ENCODE results near the gene USP48.

Gene USP48

DNA sequence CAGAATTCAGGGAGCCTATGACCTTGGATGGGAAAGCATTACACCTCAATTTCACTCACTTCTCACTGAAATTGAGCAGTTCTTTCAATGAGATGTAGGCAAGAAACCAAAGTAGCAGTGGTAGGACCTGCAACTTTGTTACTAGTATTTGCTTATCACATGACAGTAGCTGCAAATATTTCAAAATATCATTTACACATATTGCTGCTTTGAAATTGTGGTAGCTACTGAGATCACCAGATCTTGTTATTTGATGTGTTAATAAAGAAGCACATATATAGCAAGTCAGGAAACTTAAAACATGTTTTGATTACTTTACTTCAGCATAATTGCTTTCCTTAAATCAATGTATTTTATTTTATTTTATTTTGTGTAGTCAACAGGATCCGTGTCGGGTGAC lies 42.0 kb upstream of the USP48 start:
- Histone ChIP-seq H3K36me3 (ENCODE audit: control insufficient read depth, insufficient read depth, low read length) (peaks cover 89% of the 10 kb centered on the region), H3K4me3 (ENCODE audit: extremely low read depth, insufficient read depth, low read length, poor library complexity, severe bottlenecking) (no peak overlapping the region), H3K4me1 (ENCODE audit: control insufficient read depth, insufficient read depth, low read length, poor library complexity, severe bottlenecking) (no peaks in the 10 kb centered on the region), H3K27ac (ENCODE audit: low read depth, low read length, severe bottlenecking) (no peak overlapping the region), H3K9me3 (ENCODE audit: control insufficient read depth, low read length) (no peaks in the 10 kb centered on the region)
- WGBS, 2 experiments (ENCODE audit: insufficient coverage in 2 of 2) = 100% methylated on average over 2 of the region's 2 CpGs; no CpG with 5 or more reads in 1 of the 2 experiments

DNA sequence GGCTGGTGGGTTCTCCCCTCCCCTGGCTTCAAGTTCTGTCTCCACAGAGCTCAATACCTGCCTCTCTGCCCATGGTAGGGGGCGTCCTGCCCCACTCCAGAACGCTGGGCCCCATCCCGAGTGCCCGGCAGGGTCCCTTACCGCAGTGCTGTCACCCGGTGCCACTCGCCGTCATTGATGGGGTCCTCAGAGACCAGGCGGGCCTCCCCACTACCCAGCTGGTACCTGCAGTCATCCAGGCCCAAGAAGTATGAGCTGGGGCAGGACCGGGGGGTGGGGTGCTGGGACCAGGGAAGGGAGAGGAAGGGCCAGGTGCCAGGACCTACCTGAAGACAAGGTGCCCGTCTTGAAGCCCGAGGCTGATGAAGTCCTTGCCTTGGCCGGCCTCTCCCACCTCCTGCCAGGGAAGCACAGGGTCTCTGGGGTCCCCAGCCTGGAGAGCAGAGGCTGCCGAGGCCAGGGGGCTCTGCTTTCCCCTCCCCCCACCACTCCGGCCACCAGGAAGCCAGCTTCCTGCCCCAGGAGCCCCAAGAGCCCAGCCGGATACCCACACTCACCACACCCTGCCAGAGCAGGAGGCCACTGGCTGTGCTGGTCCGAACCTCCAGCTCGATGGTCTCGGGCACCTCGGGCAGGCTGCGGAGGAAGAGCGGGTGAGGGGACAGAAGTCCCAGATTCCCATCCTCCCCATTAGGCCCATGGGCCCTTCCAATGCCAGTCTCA lies 41.2 kb upstream of the USP48 start:
- no peaks in the 10 kb centered on the region for H3K4me1 ChIP-seq (ENCODE audit: control insufficient read depth, insufficient read depth, low read length, poor library complexity, severe bottlenecking)
- WGBS, 2 experiments (ENCODE audit: insufficient coverage in 2 of 2) = 86 to 92% methylated on average over 14 to 16 of the region's 22 CpGs
- no peak overlapping the region for H3K27ac ChIP-seq (ENCODE audit: low read depth, low read length, severe bottlenecking)
- peaks cover 81% of the 10 kb centered on the region for H3K36me3 ChIP-seq (ENCODE audit: control insufficient read depth, insufficient read depth, low read length)
- H3K9me3 ChIP-seq (ENCODE audit: control insufficient read depth, low read length) = no peaks in the 10 kb centered on the region
- no peak overlapping the region for H3K4me3 ChIP-seq (ENCODE audit: extremely low read depth, insufficient read depth, low read length, poor library complexity, severe bottlenecking)

DNA sequence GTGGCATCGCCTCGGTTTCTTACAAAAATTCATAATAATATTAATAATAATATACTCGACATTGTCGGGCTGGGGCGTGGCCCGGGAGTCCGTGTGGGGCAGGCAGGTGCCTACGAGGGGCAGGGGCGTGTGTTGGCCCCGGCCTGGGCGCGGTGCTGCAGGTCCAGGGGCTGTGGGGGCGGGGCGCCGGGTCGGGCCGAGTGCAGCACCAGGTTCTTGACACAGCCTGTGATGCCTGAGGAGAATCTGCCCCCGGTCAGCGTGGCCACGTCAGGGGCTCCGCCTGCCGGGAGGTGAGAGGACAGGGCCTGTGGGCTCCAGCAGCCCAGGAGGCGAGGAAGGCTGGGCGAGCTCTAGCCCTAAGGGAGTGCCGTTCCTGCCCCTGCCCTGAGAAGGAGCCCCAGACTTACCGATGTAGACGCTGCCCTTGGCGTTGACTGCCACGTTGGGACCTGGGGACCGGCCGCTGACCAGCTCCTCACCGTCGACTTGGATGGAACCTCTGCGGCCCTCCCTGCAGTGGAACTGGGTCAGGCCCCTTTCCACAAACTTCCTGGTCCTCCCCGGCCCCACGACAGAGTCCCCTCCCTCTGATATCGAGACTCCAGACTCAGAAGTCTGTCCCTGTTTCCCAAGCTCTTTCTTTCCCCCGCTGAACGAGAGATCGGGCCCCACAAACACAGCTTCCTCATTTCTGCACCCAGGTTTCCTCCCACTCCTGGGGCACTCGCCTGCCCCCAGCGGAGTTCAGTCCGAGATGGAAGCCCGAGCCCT lies 40.4 kb upstream of the USP48 start:
- no peak overlapping the region for H3K27ac ChIP-seq (ENCODE audit: low read depth, low read length, severe bottlenecking)
- no peaks in the 10 kb centered on the region for H3K4me1 ChIP-seq (ENCODE audit: control insufficient read depth, insufficient read depth, low read length, poor library complexity, severe bottlenecking)
- H3K36me3 ChIP-seq (ENCODE audit: control insufficient read depth, insufficient read depth, low read length) = peaks cover 74% of the 10 kb centered on the region
- H3K9me3 ChIP-seq (ENCODE audit: control insufficient read depth, low read length) = no peaks in the 10 kb centered on the region
- WGBS, 2 experiments (ENCODE audit: insufficient coverage in 2 of 2) = 95% methylated on average over 35 to 40 of the region's 44 CpGs
- H3K4me3 ChIP-seq (ENCODE audit: extremely low read depth, insufficient read depth, low read length, poor library complexity, severe bottlenecking) = no peak overlapping the region

DNA sequence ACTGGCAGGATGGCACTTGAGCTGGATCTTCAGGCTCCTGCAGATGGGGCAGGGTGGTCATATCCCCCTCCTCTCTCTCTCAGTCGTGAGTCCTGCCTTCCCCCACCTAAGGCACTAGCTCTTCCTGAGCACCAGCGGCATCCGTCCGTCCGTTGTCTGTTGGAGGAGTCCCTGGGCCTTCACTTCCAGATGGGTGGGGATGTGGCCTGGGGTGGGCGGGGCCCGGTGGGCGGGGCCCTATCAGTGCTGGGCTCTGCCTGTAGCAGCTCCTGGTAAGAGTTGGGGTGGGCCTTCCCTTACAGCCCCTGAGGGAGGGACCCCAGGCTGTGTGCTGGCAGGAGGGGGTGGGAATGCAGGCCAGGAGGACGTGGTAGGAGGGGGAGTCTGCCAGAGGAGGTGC lies 39.4 kb upstream of the USP48 start:
- peaks cover 64% of the 10 kb centered on the region for H3K36me3 ChIP-seq (ENCODE audit: control insufficient read depth, insufficient read depth, low read length)
- 76% methylated on average over 2 of the region's 9 CpGs; no CpG with 5 or more reads in 1 of the 2 experiments for WGBS, 2 experiments (ENCODE audit: insufficient coverage in 2 of 2)
- no peak overlapping the region for H3K27ac ChIP-seq (ENCODE audit: low read depth, low read length, severe bottlenecking)
- H3K9me3 ChIP-seq (ENCODE audit: control insufficient read depth, low read length) = no peaks in the 10 kb centered on the region
- peaks cover 1% of the 10 kb centered on the region for H3K4me1 ChIP-seq (ENCODE audit: control insufficient read depth, insufficient read depth, low read length, poor library complexity, severe bottlenecking)
- no peak overlapping the region for H3K4me3 ChIP-seq (ENCODE audit: extremely low read depth, insufficient read depth, low read length, poor library complexity, severe bottlenecking)

DNA sequence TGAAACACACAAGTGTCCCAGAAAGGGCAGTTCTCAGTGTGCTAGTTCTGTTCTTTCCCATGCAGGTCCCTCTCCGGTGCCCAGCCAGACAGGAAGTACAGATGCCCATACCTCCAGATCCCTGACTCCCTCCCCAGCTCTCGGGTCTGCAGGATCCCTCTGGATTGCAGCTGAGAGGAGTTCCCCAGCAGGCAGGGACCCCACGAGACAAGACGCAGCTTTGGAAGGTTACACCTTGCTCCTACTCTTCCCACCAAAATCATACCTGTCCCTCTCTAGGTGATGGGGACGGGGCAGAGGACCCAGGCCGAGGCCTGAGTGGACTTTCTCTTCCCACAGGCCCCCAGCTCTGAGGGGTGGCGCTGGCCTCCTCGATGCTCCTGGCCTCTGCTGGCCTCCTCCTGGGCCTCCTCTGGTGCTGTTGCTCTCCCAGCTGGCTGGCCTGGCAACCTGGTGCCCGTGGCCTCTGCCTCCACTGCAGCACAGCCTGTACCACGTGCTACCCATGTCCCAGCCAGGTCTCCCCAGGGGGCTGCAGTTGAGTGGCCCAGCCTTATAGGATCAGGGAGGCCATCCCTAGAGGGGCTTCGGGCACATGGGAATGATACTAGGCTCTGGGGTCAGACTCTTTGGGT lies 38.6 kb upstream of the USP48 start:
- Histone ChIP-seq H3K36me3 (ENCODE audit: control insufficient read depth, insufficient read depth, low read length) (peaks cover 56% of the 10 kb centered on the region), H3K4me3 (ENCODE audit: extremely low read depth, insufficient read depth, low read length, poor library complexity, severe bottlenecking) (no peak overlapping the region), H3K27ac (ENCODE audit: low read depth, low read length, severe bottlenecking) (no peak overlapping the region), H3K4me1 (ENCODE audit: control insufficient read depth, insufficient read depth, low read length, poor library complexity, severe bottlenecking) (peaks cover 9% of the 10 kb centered on the region), H3K9me3 (ENCODE audit: control insufficient read depth, low read length) (no peaks in the 10 kb centered on the region)
- WGBS, 2 experiments (ENCODE audit: insufficient coverage in 2 of 2) = 96 to 97% methylated on average over 7 to 11 of the region's 11 CpGs

DNA sequence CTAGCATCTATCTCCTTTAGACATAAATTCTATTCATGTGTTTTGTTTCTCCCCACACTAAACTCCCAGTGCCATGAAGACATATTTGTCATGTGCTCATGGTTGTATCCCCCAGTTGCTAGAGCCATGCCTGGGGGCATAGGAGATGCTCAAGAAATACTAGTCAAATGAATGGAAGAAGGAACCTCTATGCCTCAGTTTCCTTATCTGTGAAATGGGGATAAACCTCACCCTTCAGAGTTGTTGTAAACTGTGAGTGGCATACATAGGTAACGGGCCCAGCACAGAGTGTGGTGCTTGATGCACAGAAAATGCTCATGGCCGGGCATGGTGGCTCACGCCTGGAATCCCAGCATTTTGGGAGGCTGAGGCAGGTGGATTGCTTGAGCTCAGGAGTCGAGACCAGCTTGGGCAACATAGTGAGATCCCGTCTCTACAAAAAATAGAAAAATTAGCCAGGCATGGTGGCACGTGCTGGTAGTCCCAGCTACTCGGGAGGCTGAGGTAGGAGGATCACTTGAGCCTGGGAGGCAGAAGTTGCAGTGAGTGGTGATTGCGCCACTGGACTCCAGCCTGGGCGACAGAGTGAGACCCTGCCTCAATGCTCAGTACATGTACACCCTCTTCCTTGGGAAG lies 37.8 kb upstream of the USP48 start:
- H3K36me3 ChIP-seq (ENCODE audit: control insufficient read depth, insufficient read depth, low read length) = peaks cover 49% of the 10 kb centered on the region
- no peak overlapping the region for H3K27ac ChIP-seq (ENCODE audit: low read depth, low read length, severe bottlenecking)
- 91 to 94% methylated on average over 8 to 9 of the region's 9 CpGs for WGBS, 2 experiments (ENCODE audit: insufficient coverage in 2 of 2)
- no peak overlapping the region for H3K4me3 ChIP-seq (ENCODE audit: extremely low read depth, insufficient read depth, low read length, poor library complexity, severe bottlenecking)
- H3K4me1 ChIP-seq (ENCODE audit: control insufficient read depth, insufficient read depth, low read length, poor library complexity, severe bottlenecking) = peaks cover 17% of the 10 kb centered on the region
- no peaks in the 10 kb centered on the region for H3K9me3 ChIP-seq (ENCODE audit: control insufficient read depth, low read length)

DNA sequence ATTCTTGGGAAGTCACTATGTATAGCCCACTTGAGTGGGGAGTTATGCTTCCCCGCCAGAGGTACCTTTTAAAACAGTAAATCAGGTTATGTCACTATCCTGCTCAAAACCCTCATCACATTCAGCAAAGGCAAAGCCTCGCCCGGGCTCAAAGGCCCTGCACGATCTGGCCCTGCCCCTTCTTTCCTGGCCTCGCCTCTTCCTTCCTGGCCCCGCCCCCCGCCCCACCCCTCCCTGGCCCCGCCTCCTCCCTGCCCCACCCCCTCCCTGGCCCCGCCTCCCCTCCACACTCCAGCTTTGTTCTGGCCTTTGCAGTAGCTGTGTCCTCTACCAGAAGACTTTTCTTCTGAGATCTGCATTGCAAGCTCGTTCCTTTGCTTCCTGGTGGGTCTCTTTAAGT lies 35.7 kb upstream of the USP48 start:
- Histone ChIP-seq H3K36me3 (ENCODE audit: control insufficient read depth, insufficient read depth, low read length) (peaks cover 32% of the 10 kb centered on the region), H3K4me1 (ENCODE audit: control insufficient read depth, insufficient read depth, low read length, poor library complexity, severe bottlenecking) (peaks cover 17% of the 10 kb centered on the region), H3K9me3 (ENCODE audit: control insufficient read depth, low read length) (no peaks in the 10 kb centered on the region), H3K4me3 (ENCODE audit: extremely low read depth, insufficient read depth, low read length, poor library complexity, severe bottlenecking) (no peak overlapping the region), H3K27ac (ENCODE audit: low read depth, low read length, severe bottlenecking) (no peak overlapping the region)
- WGBS, 2 experiments (ENCODE audit: insufficient coverage in 2 of 2) = 55 to 75% methylated on average over 2 to 5 of the region's 10 CpGs

DNA sequence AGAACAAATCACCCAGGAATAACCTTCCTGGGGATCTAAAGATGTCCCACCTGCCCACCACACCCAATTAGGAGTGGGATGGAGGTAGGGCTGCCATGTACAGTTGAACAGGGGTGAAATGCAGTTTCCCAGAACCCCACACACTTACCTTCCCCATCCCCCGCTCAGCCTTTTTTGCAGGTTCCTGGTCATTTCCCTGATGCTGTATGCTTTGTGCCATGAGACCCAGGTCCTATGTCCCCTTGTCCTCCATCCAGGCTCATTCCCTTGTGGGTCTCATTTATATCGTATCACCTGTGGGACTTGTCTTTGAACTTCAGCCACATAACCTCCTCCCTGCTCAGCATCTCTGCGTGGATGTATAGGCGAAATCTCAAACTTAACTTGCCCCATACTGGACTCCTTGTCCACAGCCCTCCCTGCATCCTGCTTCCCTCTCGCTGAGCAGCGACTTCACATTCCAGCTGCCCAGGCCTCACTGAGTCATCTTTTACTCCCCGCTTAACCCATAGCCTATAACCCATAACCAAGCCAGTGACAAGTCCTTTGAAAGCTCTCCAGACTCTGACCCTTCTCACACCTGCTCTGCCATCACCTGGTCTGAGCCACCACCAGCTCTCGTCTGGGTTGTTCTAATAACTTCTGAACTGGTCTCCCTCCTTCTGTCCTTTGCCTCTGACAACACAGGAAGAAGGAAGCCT lies 33.8 kb upstream of the USP48 start:
- WGBS, 2 experiments (ENCODE audit: insufficient coverage in 2 of 2) = 85 to 88% methylated on average over 8 of the region's 8 CpGs
- Histone ChIP-seq H3K27ac (ENCODE audit: low read depth, low read length, severe bottlenecking) (peak overlapping the region; percentile 29), H3K36me3 (ENCODE audit: control insufficient read depth, insufficient read depth, low read length) (peaks cover 14% of the 10 kb centered on the region), H3K4me1 (ENCODE audit: control insufficient read depth, insufficient read depth, low read length, poor library complexity, severe bottlenecking) (peaks cover 17% of the 10 kb centered on the region), H3K4me3 (ENCODE audit: extremely low read depth, insufficient read depth, low read length, poor library complexity, severe bottlenecking) (no peak overlapping the region), H3K9me3 (ENCODE audit: control insufficient read depth, low read length) (no peaks in the 10 kb centered on the region)

DNA sequence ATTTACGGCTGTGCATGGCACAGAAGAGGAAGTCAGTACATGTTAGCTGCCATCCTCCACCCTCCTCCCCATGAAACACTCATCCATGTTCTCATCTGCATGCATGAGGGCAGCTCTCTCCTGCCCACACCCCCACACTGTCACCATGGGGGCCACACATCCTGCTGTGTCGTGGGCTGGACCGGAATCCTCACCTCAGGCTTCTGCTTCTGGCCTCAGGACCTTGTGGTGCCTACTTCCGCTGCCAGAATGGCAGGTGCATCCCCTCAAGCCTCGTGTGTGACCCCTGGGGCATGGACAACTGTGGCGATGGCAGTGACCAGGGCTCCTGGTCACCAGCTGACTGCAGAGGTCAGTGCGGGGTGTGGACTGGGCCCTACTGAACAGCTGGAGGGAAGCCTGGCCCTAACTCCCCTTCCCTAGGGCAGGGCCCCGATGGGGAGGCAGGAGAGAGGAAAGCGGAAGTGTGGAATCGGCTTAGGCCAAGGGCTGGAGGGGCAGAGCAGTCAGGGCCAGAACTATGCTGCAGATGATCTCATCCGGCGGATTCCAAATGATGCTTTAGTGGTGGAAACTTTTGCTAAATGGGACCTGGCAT lies 32.9 kb upstream of the USP48 start:
- Histone ChIP-seq H3K27ac (ENCODE audit: low read depth, low read length, severe bottlenecking) (no peak overlapping the region), H3K4me1 (ENCODE audit: control insufficient read depth, insufficient read depth, low read length, poor library complexity, severe bottlenecking) (peaks cover 17% of the 10 kb centered on the region), H3K4me3 (ENCODE audit: extremely low read depth, insufficient read depth, low read length, poor library complexity, severe bottlenecking) (no peak overlapping the region), H3K9me3 (ENCODE audit: control insufficient read depth, low read length) (no peaks in the 10 kb centered on the region), H3K36me3 (ENCODE audit: control insufficient read depth, insufficient read depth, low read length) (peaks cover 5% of the 10 kb centered on the region)
- WGBS, 2 experiments (ENCODE audit: insufficient coverage in 2 of 2) = 96 to 97% methylated on average over 11 to 12 of the region's 12 CpGs

All from mesodermal cell (in vitro differentiated cells).